ENCODE data around the gene DNAJA4.

Gene DNAJA4

DNA sequence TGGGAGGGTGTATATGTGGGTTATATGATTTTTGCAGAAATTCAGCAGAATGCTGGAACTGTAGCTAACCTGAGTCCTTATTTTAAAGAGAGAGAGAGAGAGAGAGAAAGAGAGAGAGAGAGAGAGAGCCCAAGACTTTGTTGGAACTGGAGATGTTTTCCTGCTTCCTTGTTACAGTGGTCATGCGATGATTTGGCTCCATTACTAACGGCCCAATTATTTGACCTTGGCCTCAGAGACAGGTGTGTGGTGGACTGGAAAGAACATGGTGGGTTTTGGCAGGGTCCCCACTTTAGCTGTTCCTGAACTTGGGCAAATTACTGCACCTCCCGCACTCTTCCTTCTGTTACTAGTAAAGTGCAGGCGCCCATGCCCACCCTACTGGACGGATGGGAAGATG, 15.2 kb upstream of the DNAJA4 start:
- no peak for TF ChIP-seq JUND (IDR thresholded peaks at IDR 0.05; ENCODE audit: low read depth)
- in situ Hi-C loops (cut with HindIII; ENCODE audit: low pct_unique_long_range_greater_than_20kb, low sequenced_read_pairs): no loop called here
- DNase-seq (ENCODE audit: low read depth in 1 of 2, low spot score in 1 of 2): no peak

DNA sequence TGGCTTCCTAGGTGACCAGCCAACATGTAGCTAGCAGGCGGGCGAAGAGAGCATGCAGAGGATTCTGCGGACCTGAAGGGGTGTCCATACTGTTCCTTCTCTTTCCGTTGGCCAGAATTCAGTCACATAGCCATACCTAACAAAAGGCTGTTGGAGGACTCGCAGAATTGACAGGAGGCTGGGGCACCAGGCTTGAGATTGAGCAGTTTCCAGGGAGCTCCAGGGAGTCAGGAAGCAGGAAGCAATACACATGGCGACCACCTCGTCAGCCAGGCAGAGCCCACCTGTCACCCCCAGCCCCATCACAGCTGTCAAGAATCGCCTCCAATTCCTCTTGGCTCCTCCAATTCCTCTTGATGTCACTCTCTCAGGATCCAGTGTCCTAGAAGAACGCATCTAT, 13.2 kb upstream of the DNAJA4 start:
- DNase-seq (ENCODE audit: low read depth in 1 of 2, low spot score in 1 of 2): no peak
- no peak for TF ChIP-seq JUND (IDR thresholded peaks at IDR 0.05; ENCODE audit: low read depth)
- in situ Hi-C loops (cut with HindIII; ENCODE audit: low pct_unique_long_range_greater_than_20kb, low sequenced_read_pairs): no loop called here

DNA sequence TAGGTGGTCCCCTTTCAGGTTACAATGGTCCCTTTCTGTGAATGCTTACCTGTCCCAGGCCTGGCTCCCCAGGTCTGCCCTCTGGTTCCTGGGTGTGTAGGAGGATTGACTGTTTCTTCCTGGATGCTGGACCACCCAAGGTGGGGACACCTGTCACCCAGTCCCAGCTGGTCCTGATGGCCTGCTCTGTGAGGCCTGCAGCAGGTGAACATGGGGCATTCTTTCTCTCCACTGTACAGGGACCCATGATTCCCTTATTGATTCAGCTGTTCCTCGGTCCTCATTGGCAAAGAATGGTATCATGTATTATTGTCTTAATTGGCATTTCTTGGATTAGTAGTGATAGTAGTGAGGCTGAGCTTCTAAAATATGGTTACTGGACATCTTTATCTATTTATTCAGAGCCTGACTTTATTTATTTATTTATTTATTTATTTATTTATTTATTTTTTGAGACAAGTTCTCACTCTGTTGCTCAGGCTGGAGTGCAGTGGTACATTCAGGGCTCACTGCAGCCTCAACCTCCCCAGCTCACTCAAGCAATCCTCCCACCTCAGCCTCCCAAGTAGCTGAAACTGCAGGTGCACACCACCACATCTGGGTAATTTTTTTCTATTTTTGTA, 8.8 kb upstream of the DNAJA4 start:
- TF ChIP-seq JUND (IDR thresholded peaks at IDR 0.05; ENCODE audit: low read depth): no peak
- no peak for DNase-seq (ENCODE audit: low read depth in 1 of 2, low spot score in 1 of 2)
- in situ Hi-C loops (cut with HindIII; ENCODE audit: low pct_unique_long_range_greater_than_20kb, low sequenced_read_pairs): no loop called here

DNA sequence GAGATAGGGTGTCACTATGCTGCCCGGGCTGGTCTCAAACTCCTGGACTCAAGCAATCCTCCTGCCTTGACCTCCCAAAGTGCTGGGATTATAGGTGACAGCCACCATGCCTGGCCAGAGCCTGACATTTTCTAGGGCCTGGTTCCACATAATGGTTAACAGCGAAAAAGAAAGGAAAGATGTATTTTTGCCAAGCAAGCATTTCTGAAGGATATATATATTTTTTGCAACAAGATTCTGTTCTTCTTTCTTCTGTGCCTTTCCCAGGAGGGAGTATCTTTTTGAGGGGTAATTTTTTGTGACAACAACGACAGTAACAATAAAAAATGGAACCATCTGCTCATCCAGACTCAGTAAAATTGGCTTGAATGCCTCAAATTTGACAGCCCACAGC, 8.3 kb upstream of the DNAJA4 start:
- no peak for TF ChIP-seq JUND (IDR thresholded peaks at IDR 0.05; ENCODE audit: low read depth)
- DNase-seq (ENCODE audit: low read depth in 1 of 2, low spot score in 1 of 2): no peak
- in situ Hi-C loops (cut with HindIII; ENCODE audit: low pct_unique_long_range_greater_than_20kb, low sequenced_read_pairs): no loop called here

DNA sequence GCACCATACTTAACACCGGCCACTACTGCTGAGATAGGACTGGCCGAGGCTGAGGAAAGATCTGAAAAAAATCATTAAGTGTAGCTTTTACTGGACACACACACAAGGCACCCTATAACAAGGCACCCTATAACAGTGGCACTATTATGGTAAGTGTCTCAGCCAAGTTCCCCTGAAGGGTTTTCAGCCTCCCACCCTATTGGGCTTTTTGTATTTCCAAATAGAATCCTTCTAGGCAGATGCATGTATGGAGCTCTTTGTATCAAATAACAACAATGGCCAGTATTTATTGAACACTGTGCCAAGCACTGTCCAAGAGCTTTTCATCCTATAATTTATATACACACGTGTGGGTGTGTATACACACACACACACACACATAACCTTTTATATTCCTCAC, 6.7 kb upstream of the DNAJA4 start:
- in situ Hi-C loops (cut with HindIII; ENCODE audit: low pct_unique_long_range_greater_than_20kb, low sequenced_read_pairs): no loop called here
- TF ChIP-seq JUND (IDR thresholded peaks at IDR 0.05; ENCODE audit: low read depth): no peak
- no peak for DNase-seq (ENCODE audit: low read depth in 1 of 2, low spot score in 1 of 2)

DNA sequence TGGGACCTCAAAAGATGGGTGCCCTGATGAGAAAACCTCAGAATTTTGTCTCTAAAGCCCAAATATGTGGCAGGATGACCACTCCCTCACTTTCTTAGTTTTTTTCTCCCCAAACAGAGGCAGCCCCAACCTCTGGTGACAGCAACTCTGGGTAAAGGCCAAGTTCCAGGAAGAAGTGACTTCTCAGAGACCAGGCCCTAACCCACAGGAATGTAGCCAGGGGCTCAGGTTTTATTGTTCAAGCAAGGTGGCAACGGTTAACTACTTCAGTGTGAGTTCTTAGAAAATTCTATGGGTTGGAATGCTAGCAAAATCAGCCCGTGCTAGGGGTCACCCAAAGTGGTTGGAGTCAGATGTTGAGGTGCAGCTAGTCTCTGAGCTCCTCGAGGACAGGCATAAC, 5.1 kb upstream of the DNAJA4 start:
- in situ Hi-C loops (cut with HindIII; ENCODE audit: low pct_unique_long_range_greater_than_20kb, low sequenced_read_pairs): no loop called here
- DNase-seq (ENCODE audit: low read depth in 1 of 2, low spot score in 1 of 2): peak in 1 of 2 experiments; percentile 32
- TF ChIP-seq JUND (IDR thresholded peaks at IDR 0.05; ENCODE audit: low read depth): no peak

DNA sequence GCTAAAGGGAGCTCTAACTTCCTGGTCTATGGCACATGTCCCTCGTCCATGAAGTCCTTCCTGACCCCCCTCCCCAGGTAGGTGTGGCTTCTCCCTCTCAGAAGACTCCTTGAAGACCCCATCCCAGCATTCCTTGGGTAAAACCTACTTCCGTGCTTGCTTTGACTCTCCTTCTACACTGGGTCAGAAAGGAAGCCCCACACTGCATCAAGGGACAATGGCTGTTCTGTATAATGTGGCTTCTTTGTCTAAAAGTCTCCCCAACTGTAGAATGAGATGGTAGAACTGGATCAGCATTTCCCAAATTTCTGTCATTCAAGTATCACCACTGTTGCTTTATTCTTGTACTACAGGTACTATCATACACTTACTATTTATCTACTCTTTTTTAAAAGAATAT, 3.9 kb upstream of the DNAJA4 start:
- in situ Hi-C loops (cut with HindIII; ENCODE audit: low pct_unique_long_range_greater_than_20kb, low sequenced_read_pairs): no loop called here
- no peak for DNase-seq (ENCODE audit: low read depth in 1 of 2, low spot score in 1 of 2)
- no peak for TF ChIP-seq JUND (IDR thresholded peaks at IDR 0.05; ENCODE audit: low read depth)

DNA sequence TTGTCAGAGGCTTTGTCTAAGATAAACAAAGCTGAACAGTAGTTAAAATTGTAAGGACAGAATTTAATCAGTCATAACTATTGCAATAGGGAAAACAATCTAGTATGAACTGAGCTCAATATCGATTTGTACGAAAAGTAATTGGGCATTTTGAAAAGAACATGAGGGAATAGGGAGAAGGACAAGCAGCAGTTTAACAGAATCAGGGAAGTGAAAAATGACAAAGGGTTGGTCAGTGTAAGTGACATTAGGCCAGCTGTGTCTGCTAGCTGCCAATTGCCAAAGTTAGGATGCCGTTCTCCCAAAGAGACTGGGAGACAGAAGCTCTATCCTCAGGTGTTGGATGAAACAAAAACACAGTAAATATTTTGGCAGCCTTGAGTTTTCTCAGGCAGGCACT, 3.3 kb upstream of the DNAJA4 start:
- no peak for TF ChIP-seq JUND (IDR thresholded peaks at IDR 0.05; ENCODE audit: low read depth)
- DNase-seq (ENCODE audit: low read depth in 1 of 2, low spot score in 1 of 2): no peak
- in situ Hi-C loops (cut with HindIII; ENCODE audit: low pct_unique_long_range_greater_than_20kb, low sequenced_read_pairs): no loop called here

DNA sequence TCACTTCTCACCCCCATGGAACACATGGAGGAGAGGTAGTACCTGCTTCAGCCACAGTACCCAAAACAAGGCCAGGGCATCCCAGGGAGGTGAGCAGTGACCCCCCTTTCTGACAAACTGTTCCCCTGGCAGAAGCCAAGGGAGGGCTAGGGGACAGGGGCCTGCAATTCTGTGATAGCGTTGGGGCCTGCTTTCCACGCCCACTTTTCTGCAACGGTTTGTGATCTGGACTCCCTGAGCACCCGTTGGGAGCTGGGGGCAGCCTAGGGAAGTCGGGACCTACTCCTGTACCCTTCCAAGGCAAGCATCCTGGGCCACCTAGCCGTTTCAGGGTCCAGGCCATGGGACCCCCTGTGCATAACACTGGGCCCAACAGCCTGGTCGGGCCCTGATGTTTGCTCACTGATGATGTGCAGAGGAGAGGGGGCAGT, 996 bp upstream of the DNAJA4 start:
- in situ Hi-C loops (cut with HindIII; ENCODE audit: low pct_unique_long_range_greater_than_20kb, low sequenced_read_pairs): no loop called here
- DNase-seq (ENCODE audit: low read depth in 1 of 2, low spot score in 1 of 2): peak; percentile 31 to 54
- no peak for TF ChIP-seq JUND (IDR thresholded peaks at IDR 0.05; ENCODE audit: low read depth)

DNA sequence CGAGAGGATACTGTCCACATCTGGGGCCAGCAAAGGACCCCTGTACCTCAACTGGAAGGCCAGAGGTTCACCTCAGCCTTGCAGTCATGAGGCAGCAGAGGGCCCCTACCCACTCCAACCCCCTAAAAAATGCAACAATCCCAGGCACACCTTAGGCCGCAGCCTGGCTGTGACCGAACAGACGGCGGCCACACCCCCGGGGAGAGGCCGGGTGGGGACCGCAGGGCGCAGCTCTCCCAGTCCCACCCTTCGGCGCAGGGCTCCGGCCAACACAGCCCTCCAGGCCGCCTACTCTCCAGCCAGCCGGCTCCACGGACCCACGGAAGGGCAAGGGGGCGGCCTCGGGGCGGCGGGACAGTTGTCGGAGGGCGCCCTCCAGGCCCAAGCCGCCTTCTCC, 457 bp upstream of the DNAJA4 start:
- no peak for DNase-seq (ENCODE audit: low read depth in 1 of 2, low spot score in 1 of 2)
- in situ Hi-C loops (cut with HindIII; ENCODE audit: low pct_unique_long_range_greater_than_20kb, low sequenced_read_pairs): no loop called here
- TF ChIP-seq JUND (IDR thresholded peaks at IDR 0.05; ENCODE audit: low read depth): no peak

DNA sequence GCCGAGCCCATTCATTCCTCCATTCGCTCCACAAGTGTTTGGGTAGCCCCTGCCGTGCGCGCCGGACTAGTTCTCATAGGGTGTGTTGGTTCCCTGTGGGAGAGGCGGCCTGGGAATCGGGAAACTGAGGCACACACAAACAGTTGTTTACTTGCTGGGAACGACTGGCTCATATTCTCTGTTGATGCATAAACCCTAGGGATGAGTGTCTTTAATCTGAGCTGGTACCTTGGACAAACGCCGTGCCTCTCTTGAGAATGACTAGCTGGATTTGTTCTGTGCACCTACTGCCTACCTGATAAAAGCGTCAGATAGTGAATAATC, 737 bp downstream of the DNAJA4 start:
- in situ Hi-C loops (cut with HindIII; ENCODE audit: low pct_unique_long_range_greater_than_20kb, low sequenced_read_pairs): no loop called here
- no peak for TF ChIP-seq JUND (IDR thresholded peaks at IDR 0.05; ENCODE audit: low read depth)
- DNase-seq (ENCODE audit: low read depth in 1 of 2, low spot score in 1 of 2): peak in 1 of 2 experiments; percentile 16

DNA sequence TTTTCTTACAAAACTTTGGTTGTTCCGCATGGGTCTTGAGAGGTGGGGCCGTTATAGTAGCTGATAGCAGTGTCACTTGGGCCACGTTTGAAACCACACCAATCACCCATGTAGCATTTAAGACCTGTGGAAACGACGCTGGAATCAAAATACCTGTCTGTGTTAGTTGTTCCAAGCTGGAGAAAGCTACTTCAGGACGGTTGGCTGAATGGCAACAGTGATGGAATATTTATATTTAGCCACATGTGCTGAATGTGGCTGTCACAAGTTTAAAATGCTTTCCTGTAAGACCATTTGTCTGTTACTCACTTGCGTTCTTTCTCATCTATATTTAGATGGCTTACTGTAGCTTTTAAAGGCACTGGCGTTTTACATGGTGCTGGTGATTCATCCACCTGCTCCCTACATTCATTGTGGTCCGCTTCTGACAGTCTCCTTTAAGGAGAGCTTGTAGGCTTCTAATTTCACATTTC, 1.4 kb downstream of the DNAJA4 start:
- DNase-seq (ENCODE audit: low read depth in 1 of 2, low spot score in 1 of 2): peak in 1 of 2 experiments; percentile 47

DNA sequence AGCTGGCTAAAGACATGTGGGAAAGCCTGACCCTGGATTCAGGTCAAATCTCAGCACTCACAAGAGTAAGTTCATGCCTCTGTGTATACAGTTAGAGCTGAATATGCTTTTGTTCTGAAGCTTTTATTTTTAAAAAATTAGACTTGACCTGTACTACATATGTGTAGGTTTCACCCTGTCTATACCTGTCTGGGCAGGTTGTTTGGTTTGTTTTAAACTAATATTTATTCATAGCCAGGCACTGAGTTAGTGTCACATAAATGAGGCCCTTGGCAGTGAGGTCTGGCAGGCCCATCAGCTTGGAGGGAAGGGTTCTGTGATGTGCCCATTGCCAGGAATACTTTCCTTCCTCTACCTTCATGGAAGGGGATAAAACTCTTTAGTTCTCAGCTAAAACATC, 1.9 kb downstream of the DNAJA4 start:
- no peak for TF ChIP-seq JUND (IDR thresholded peaks at IDR 0.05; ENCODE audit: low read depth)
- in situ Hi-C loops (cut with HindIII; ENCODE audit: low pct_unique_long_range_greater_than_20kb, low sequenced_read_pairs): no loop called here
- DNase-seq (ENCODE audit: low read depth in 1 of 2, low spot score in 1 of 2): peak; percentile 62 to 66

More for the DNA sequence above, 1.4 kb downstream of the DNAJA4 start:
- in situ Hi-C loops (cut with HindIII; ENCODE audit: low pct_unique_long_range_greater_than_20kb, low sequenced_read_pairs): no loop called here
- TF ChIP-seq JUND (IDR thresholded peaks at IDR 0.05; ENCODE audit: low read depth): no peak

DNA sequence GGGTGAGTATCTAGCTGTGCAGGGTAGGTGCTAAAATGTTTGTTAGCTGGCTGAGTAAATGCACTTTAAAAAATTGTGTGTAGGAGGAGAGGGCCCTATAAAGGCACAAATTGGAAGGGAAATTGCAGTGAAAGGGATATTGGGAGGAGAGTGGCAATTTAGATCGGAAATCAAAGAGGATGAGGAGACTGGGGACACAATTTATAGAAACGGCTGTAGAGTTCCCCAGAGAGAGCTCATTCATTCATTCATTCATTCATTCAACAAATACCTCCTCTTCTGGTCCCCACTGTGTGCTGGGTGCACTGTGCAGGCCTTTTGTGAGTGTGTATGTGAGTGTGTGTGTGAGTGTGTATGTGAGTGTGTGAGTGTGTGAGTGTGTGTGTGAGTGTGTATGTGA, 2.4 kb downstream of the DNAJA4 start:
- in situ Hi-C loops (cut with HindIII; ENCODE audit: low pct_unique_long_range_greater_than_20kb, low sequenced_read_pairs): no loop called here
- TF ChIP-seq JUND (IDR thresholded peaks at IDR 0.05; ENCODE audit: low read depth): no peak
- DNase-seq (ENCODE audit: low read depth in 1 of 2, low spot score in 1 of 2): no peak

Measured in T47D (cell line).